ENCODE measurements around the gene SYT5. TPM values are rescaled to one million over a fixed set of nuclear protein-coding genes. Genes with fewer than 3 reads are reported as not detected.
A peak's percentile ranks its signal among the peaks of the same experiment; 100 is the strongest.

Gene SYT5
- total and polyA plus RNA-seq, 4 donors, result 0.06 to 0.40 (median 0.33) TPM; not detected in 1

- Histone ChIP-seq H3K9me3 (ENCODE audit: control insufficient read depth in 4 of 4, insufficient read depth in 3 of 4, low read length in 3 of 4) (no peaks in the 10 kb centered on the region), H3K27me3 (ENCODE audit: control insufficient read depth in 3 of 3, insufficient read depth in 3 of 3, low read length in 2 of 3) (no peaks in the 10 kb centered on the region), H3K4me3 (no peak overlapping the region), H3K9ac (ENCODE audit: insufficient read depth in 1 of 2, low read length in 2 of 2) (no peak overlapping the region), H3K4me1 (ENCODE audit: control insufficient read depth in 5 of 5, insufficient read depth in 5 of 5, low read length in 5 of 5) (no peaks in the 10 kb centered on the region), H3K36me3 (ENCODE audit: control insufficient read depth in 4 of 4, insufficient read depth in 4 of 4, low read length in 4 of 4) (no peaks in the 10 kb centered on the region), H3K27ac (ENCODE audit: low read depth in 1 of 2, low read length in 1 of 2) (no peak overlapping the region)
- 61 to 67% methylated on average over 11 to 12 of the region's 12 CpGs for WGBS, 2 donors
- no peak for DNase-seq
- TF ChIP-seq CTCF (IDR thresholded peaks at IDR 0.05; ENCODE audit: control extremely low read depth, extremely low read depth), result no peak
- ATAC-seq (ENCODE audit: insufficient read depth, low FRiP score), result no peak
These were observed 13.4 kb upstream of the SYT5 start for GRCh38 chr19:55193481-55193880.

- H3K9me3 ChIP-seq (ENCODE audit: control insufficient read depth in 4 of 4, insufficient read depth in 3 of 4, low read length in 3 of 4), result no peaks in the 10 kb centered on the region
- no peak for DNase-seq
- ATAC-seq (ENCODE audit: insufficient read depth, low FRiP score), result peak; percentile 58
- TF ChIP-seq CTCF (IDR thresholded peaks at IDR 0.05; ENCODE audit: control extremely low read depth, extremely low read depth), result no peak
- no peaks in the 10 kb centered on the region for H3K4me1 ChIP-seq (ENCODE audit: control insufficient read depth in 5 of 5, insufficient read depth in 5 of 5, low read length in 5 of 5)
- H3K9ac ChIP-seq (ENCODE audit: insufficient read depth in 1 of 2, low read length in 2 of 2), result no peak overlapping the region
- no peaks in the 10 kb centered on the region for H3K36me3 ChIP-seq (ENCODE audit: control insufficient read depth in 4 of 4, insufficient read depth in 4 of 4, low read length in 4 of 4)
- 55 to 68% methylated on average over 15 of the region's 15 CpGs for WGBS, 2 donors
- no peak overlapping the region for H3K27ac ChIP-seq (ENCODE audit: low read depth in 1 of 2, low read length in 1 of 2)
- H3K27me3 ChIP-seq (ENCODE audit: control insufficient read depth in 3 of 3, insufficient read depth in 3 of 3, low read length in 2 of 3), result peaks cover 0 to 2% (median 0%) of the 10 kb centered on the region in 3 donors
- no peak overlapping the region for H3K4me3 ChIP-seq
These were observed 9.3 kb upstream of the SYT5 start for GRCh38 chr19:55189403-55189835.

- Histone ChIP-seq H3K27me3 (ENCODE audit: control insufficient read depth in 3 of 3, insufficient read depth in 3 of 3, low read length in 2 of 3) (peaks cover 0 to 2% (median 0%) of the 10 kb centered on the region in 3 donors), H3K27ac (ENCODE audit: low read depth in 1 of 2, low read length in 1 of 2) (no peak overlapping the region), H3K4me1 (ENCODE audit: control insufficient read depth in 5 of 5, insufficient read depth in 5 of 5, low read length in 5 of 5) (no peaks in the 10 kb centered on the region), H3K9me3 (ENCODE audit: control insufficient read depth in 4 of 4, insufficient read depth in 3 of 4, low read length in 3 of 4) (no peaks in the 10 kb centered on the region), H3K4me3 (no peak overlapping the region), H3K36me3 (ENCODE audit: control insufficient read depth in 4 of 4, insufficient read depth in 4 of 4, low read length in 4 of 4) (no peaks in the 10 kb centered on the region), H3K9ac (ENCODE audit: insufficient read depth in 1 of 2, low read length in 2 of 2) (peak overlapping the region in 1 of 2 donors; percentile 25)
- ATAC-seq (ENCODE audit: insufficient read depth, low FRiP score) (no peak), DNase-seq (no peak)
- TF ChIP-seq CTCF (IDR thresholded peaks at IDR 0.05; ENCODE audit: control extremely low read depth, extremely low read depth), result no peak
- WGBS, 2 donors, result 46 to 49% methylated on average over 8 of the region's 8 CpGs
These were observed 8.5 kb upstream of the SYT5 start for GRCh38 chr19:55188625-55189024.

- H3K4me3 ChIP-seq, result no peak overlapping the region
- DNase-seq (no peak), ATAC-seq (ENCODE audit: insufficient read depth, low FRiP score) (no peak)
- no peaks in the 10 kb centered on the region for H3K4me1 ChIP-seq (ENCODE audit: control insufficient read depth in 5 of 5, insufficient read depth in 5 of 5, low read length in 5 of 5)
- H3K27ac ChIP-seq (ENCODE audit: low read depth in 1 of 2, low read length in 1 of 2), result no peak overlapping the region
- no peak overlapping the region for H3K9ac ChIP-seq (ENCODE audit: insufficient read depth in 1 of 2, low read length in 2 of 2)
- peaks cover 6 to 10% (median 6%) of the 10 kb centered on the region in 3 donors for H3K27me3 ChIP-seq (ENCODE audit: control insufficient read depth in 3 of 3, insufficient read depth in 3 of 3, low read length in 2 of 3)
- no peak for TF ChIP-seq CTCF (IDR thresholded peaks at IDR 0.05; ENCODE audit: control extremely low read depth, extremely low read depth)
- 78 to 81% methylated on average over 12 of the region's 12 CpGs for WGBS, 2 donors
- peaks cover 0 to 3% (median 0%) of the 10 kb centered on the region in 4 donors for H3K9me3 ChIP-seq (ENCODE audit: control insufficient read depth in 4 of 4, insufficient read depth in 3 of 4, low read length in 3 of 4)
- no peaks in the 10 kb centered on the region for H3K36me3 ChIP-seq (ENCODE audit: control insufficient read depth in 4 of 4, insufficient read depth in 4 of 4, low read length in 4 of 4)
These were observed 6.0 kb upstream of the SYT5 start for GRCh38 chr19:55186080-55186479.

Data from lung (tissue), 12 donors.